HG03378 (cell line): ENCODE measurements around the gene TGM4.
"Not testable (repeated sequence)": the region's sequence is repeated elsewhere in the genome, so short reads cannot be mapped to it uniquely, and the experiment has no call there.

Source experiments
- ATAC-seq: cut with Tn5 transposase; IDR thresholded peaks from one replicate; pipeline ENCODE4 v1.9.1; 2021; ENCODE audit warnings: mild to moderate bottlenecking, moderate library complexity; ENCODE audit not compliant: unreplicated experiment

Gene TGM4

GRCh38 chr3:44874308-44874707 is at the start of gene TGM4:
Gene TGM4 (plus strand): TSS chr3:44874608. CDS start chr3:44874679, 71 bp downstream.
- ATAC-seq, result no peak

- no peak for ATAC-seq
Measured at GRCh38 chr3:44825264-44825925, 49.0 kb upstream of the TGM4 start.

DNA sequence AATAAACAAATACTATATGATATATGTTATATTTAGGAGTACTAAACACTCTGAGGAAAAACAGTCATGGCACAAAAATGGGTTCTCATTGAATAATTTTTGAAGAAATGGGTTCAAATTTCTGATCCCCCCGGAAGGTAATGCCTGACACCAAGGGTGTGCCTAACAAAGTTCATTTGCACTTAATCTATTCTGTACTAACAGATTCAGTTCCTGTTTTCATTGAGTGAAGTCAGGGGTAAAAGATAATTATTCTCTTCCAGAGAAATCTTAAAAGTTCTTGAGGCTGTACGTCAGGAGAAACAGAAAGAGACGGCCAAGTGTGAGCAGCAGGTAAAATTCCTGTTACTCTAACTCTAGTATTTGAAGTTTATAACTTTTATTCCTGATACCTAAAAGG is 47.2 kb upstream of the TGM4 start:
- ATAC-seq, result no peak

GRCh38 chr3:44831232-44831631 is 43.2 kb upstream of the TGM4 start:
- no peak for ATAC-seq

DNA sequence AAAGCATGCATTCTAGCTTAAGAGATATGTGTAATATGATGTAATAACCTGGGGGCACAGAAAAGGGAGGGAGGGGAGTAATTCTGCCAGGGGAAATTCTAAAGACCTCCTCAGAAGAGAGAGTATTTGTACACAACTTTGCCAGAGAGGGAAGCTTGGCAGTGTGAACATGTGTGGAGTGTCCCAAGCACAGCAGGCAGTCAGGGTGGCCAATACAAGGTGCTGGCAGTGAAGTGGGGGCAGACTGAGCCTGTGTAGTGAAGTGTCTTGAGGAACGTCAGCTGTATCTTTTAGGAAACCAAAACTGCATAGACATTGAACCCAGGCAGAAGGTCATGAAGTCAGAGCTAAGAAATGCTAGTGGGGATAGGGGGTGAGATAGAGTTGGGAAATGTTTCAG is 42.4 kb upstream of the TGM4 start:
- ATAC-seq, result no peak

DNA sequence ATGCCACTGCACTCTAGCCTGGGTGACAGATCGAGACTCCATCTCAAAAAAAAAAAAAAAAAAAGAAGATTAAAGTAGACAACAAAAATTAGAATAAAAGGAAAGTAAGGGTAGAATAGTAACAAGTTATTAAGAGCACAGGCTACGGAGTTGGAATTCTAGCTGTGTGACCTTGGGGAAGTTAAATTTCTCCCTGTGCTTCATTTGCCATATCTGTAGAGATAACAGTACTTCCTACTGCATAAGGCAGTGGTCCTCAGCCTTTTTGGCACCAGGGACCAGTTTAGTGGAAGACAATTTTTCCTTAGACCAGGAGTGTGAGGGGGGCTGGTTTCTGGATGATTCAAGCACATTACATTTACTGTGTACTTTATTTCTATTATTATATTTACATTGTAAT is 41.4 kb upstream of the TGM4 start:
- ATAC-seq, result no peak

DNA sequence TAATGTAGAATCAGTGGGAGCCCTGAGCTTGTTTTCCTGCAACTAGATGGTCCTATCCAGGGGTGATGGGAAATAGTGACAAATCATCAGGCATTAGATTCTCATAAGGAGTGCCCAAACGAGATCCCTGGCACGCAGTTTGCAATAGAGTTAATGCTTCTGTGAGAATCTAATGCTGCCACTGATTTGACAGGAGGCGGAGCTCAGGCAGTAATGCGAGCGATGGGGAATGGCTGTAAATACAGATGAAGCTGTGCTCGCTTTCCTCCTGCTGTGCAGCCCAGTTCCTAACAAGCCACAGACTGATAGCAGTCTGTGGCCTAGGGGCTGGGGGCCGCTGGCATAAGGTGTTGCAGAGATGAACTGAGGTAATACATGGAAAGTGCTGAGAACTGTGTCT is 41.0 kb upstream of the TGM4 start:
- no peak for ATAC-seq

- no peak for ATAC-seq
Measured at GRCh38 chr3:44835684-44836083, 38.7 kb upstream of the TGM4 start.

- ATAC-seq, result no peak
Measured at GRCh38 chr3:44842376-44842775, 32.0 kb upstream of the TGM4 start.

GRCh38 chr3:44845528-44846520 is 28.6 kb upstream of the TGM4 start:
- no peak for ATAC-seq

DNA sequence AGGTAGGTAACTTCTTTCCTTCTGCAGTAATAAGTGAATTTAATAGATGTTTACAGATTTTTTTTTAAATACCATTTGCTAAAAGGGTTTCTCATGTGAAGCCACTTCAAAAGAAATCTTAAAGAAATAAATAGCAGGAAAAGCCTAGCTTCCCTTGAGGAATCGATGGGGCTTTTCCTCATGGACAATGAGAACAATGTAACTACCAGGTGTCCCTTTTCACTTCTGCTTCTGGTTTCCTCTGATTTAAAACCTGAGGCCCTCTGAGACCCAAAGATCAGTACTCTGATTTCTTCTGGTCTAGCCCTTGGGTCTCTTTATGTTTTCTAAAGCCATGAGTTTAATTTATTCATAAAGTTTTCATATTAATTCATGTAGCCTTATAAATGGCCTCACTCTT is 25.8 kb upstream of the TGM4 start:
- no peak for ATAC-seq

GRCh38 chr3:44856663-44857062 is 17.7 kb upstream of the TGM4 start:
- ATAC-seq, result not testable (repeated sequence)

GRCh38 chr3:44860117-44860516 is 14.3 kb upstream of the TGM4 start:
- ATAC-seq, result no peak

DNA sequence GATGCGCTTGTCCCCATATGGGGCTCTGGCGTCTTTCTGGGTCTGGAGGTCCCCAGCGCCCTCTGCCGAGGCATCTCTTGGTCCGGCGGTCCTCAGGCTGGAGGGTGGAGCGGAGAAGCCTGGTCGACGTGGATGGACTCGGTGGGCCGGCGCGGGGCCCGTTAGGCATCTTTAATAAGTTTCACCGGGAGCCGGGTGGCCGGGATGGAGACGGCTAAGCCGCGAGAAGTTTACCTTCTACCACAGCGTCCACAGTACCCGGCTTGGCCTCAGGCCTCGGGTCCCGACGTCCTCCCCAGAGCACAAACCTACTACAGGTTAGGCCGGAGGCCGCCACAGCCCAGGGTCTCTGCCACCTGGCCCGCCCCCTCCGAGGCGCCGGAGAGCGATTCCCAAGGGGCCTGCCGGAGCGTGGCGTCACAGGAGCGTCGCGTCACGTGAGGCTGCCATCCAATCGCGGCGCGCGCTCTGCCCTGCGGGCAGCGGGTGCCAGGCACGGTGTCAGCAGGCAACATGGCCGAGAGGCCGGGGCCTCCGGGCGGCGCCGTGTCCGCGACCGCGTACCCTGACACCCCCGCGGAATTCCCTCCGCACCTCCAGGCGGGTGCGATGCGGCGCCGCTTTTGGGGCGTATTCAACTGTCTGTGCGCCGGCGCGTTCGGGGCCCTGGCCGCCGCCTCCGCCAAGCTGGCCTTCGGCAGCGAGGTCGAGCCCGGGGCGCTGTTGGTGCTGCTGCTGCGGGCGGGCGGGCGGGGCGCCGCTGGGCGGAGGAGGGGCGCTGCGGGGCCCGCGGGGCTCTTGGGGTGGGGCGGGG is 12.8 kb upstream of the TGM4 start, which contains the start of gene TMEM42:
Gene TMEM42 (plus strand): TSS at position 501 of the 814 bp plus-strand sequence. CDS start 13 bp downstream, at position 514.
- ATAC-seq, result peak; percentile 84

- peak; percentile 26 for ATAC-seq
Measured at GRCh38 chr3:44862226-44862637, 12.2 kb upstream of the TGM4 start.

DNA sequence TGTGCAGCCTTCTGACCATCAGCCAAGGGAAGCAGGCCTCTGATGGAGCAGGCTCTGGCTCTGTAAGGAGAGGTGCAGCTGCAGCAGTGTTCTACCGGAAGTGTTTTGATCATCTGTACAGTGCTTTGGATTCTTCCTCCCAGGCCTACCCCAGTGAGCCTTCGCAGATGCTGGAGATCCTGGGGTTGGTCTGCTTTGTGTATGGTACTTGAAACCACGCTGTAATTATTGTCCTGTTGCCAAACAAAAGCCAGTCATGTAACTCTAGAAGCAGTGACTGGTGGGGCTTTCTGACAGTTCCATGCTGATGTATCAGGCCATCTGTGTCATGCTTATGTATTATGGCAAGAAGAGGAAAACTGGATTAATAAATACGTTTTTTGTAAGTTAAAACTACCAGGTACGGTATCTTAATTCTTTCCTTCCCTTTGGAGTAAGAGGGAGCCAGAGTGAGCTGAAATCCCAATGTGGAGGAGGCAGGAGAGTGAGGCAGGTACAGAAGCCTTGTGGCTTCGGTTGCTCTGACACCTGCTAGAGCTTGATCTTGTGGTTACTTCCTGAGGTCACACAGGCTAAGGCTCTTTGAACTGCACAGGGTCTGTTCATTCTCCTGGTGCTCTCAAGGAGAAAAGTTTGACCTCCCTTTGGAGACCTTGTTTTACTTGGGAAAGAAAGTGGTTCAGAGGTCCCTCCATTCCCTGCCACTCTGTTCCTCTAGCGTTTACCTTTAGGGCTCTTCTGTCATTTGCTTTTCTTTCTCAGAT is 9.0 kb upstream of the TGM4 start:
- ATAC-seq, result no peak

- ATAC-seq, result no peak
Measured at GRCh38 chr3:44867421-44868111, 6.8 kb upstream of the TGM4 start.

DNA sequence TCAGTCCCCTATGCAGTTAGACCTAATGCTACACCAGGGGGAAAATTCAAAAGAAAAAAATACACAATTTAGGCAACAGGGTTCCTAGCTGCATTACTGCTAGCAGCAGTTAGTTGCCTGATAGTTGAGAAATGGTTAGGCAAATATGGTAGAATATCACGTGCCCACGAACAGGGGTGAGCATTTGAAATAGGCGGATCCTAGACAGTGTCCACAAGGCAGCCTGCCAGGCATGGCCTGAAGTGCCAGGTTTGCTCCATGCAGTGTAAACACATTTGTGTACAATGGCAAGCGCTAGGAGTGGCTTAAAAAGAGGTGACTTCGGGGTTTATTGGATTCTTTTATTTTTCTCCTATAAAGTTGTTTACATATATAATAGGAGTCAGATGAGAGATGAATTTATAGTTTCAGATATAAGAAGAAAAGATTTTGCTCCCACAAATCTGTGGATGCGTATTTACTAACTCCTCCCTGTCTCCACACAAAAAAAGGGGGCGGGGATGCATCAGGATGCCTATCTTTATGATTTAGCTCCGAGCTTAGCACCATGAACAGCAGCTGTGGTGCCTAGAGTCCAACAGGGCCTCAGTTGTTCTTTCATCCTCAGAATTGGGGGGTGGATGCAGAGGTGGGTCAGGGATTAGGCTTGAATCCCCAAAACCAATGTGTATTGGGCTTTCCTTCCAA is 3.9 kb upstream of the TGM4 start:
- ATAC-seq, result no peak

DNA sequence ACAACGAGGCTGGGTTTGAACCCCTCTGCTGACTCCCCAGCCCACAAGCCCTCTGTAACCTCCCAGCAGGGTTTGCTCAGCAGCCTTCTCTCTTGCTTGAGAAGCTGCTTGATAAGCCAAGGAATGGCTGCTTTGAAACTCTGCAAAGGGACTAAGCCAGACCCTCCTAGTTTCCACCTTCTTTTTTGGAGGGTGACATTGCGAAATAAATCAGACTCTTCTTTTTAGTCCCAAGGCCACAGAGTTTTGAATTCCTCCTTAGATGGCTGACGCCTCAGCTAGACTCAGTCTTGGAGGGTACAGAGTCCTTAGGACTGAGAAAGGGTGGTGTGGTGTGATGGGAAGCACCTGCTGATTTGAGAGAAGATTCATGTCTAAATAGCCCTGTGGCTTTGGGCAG is 1.2 kb downstream of the TGM4 start:
- no peak for ATAC-seq
